Hepatocyte (in vitro differentiated cells): Measurements from ENCODE around the gene C5orf58.

Source experiments
- CTCF ChIP-seq: fragments of 200-600 bp; sonication (generic); IDR thresholded peaks from 2 replicates; pipeline ENCODE4 v1.5.1; 2016; ENCODE audit warnings: antibody characterized with exemption, mild to moderate bottlenecking; ENCODE audit not compliant: poor library complexity
- EZH2phosphoT487 ChIP-seq: fragments of 200-600 bp; sonication (generic); IDR thresholded peaks from one replicate; pipeline ENCODE4 v1.6.1; 2018; ENCODE audit warnings: antibody characterized with exemption, mild to moderate bottlenecking, low read depth, moderate library complexity; ENCODE audit not compliant: unreplicated experiment, severe bottlenecking

GRCh38 chr5:170290498-170290897 lies 57.7 kb downstream of the C5orf58 start:
- TF ChIP-seq EZH2phosphoT487 (no peak), CTCF (no peak)
